ENCODE data around the gene USP12.

Gene USP12

DNA sequence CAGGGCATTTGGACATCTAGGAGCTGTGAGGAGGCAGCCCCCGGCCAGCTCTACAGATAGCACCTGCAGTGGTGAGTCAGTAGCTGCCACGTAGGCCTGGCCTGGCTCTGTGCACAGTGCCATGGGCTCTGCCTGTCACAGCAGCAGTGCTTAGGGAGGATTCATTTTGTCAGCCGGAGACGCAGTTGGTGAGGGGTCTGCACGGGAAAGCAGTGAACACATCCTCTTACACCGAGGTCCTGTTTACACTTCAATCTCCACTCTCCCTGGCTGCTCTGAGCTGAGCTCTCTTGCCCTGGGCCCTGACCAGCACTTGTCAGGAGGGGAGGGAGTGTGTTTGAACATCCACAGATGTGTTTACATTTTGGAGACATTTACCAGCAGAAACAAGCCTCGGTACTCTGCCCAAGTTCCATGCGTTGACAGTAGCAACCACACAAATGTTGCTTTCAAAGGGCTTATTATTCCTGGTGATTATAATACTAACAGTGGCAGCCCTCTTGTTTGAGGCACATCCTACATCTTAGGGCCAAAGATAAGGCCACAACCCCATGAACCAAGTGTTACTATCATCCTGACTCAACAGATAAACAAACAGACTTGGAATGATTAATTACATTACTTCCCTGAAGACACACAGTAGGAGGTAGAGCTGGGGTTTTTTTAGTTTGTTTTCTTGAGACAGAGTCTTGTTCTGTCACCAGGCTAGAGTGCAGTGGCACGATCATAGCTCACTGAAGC lies 148.9 kb downstream of the USP12 start:
- FAIRE-seq (no peak), DNase-seq (ENCODE audit: insufficient read length) (no peak)
- no peak for TF ChIP-seq POLR2A (IDR thresholded peaks at IDR 0.05; ENCODE audit: low read depth, low read length)
- no peak for TF ChIP-seq TAF1 (IDR thresholded peaks at IDR 0.05; ENCODE audit: borderline replicate concordance, low read depth, low read length)
- no peak for TF ChIP-seq POLR2AphosphoS5 (IDR thresholded peaks at IDR 0.05; ENCODE audit: low read depth, low read length)

- TF ChIP-seq TAF1 (IDR thresholded peaks at IDR 0.05; ENCODE audit: borderline replicate concordance, low read depth, low read length) = no peak
- TF ChIP-seq POLR2A (IDR thresholded peaks at IDR 0.05; ENCODE audit: low read depth, low read length) = no peak
- TF ChIP-seq POLR2AphosphoS5 (IDR thresholded peaks at IDR 0.05; ENCODE audit: low read depth, low read length) = no peak
- FAIRE-seq (no peak), DNase-seq (ENCODE audit: insufficient read length) (no peak)
These were observed 151.2 kb downstream of the USP12 start for GRCh38 chr13:27020415-27020814.

DNA sequence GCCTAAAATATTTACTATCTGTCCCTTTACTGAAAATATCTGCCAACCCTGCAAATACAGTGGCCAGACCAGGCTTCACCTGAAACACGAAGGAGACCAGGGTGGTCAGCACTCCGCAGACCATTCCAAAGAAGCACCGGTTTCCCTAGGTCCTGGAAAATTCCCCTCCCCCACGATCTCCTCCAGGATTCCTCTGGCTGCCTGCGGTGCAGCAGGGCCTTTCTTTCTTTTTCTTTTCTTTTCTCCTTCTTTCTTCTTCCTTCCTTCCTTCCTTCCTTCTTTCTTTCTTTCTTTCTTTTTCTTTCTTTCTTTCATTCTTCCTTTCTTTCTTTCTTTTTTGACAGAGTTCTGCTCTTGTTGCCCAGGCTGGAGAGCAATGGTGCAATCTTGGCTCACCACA lies 152.7 kb downstream of the USP12 start:
- no peak for TF ChIP-seq POLR2AphosphoS5 (IDR thresholded peaks at IDR 0.05; ENCODE audit: low read depth, low read length)
- TF ChIP-seq TAF1 (IDR thresholded peaks at IDR 0.05; ENCODE audit: borderline replicate concordance, low read depth, low read length) = no peak
- no peak for TF ChIP-seq POLR2A (IDR thresholded peaks at IDR 0.05; ENCODE audit: low read depth, low read length)
- FAIRE-seq = no peak

DNA sequence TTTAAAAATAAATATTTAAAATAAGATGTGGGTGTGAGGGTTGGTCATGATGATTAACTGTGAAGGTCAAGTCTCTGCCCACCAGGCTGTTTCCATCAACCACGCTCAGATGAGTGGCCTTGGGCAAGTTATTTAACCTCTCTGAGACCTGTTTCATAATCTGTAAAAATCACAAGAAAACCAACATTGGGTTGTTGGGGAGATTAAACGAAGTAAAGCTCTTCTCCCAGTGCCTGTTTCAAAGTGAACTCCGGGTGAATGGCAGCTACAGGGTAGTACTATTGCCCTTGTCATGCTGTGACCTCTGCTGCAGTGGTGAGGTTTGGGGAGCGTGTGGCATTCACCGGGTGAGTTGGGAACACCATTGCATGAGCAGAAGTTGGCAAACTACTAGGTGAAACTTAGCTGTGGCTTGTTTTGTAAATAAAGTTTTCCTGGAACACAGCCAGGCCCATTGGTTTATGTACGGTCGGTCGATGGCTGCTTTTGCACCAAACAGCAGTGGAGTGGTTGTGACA lies 153.2 kb downstream of the USP12 start:
- no peak for DNase-seq (ENCODE audit: insufficient read length)
- TF ChIP-seq POLR2A (IDR thresholded peaks at IDR 0.05; ENCODE audit: low read depth, low read length) (no peak), POLR2AphosphoS5 (IDR thresholded peaks at IDR 0.05; ENCODE audit: low read depth, low read length) (no peak), TAF1 (IDR thresholded peaks at IDR 0.05; ENCODE audit: borderline replicate concordance, low read depth, low read length) (no peak)
- peak; percentile 44 for FAIRE-seq

More for the DNA sequence above, 152.7 kb downstream of the USP12 start:
- no peak for DNase-seq (ENCODE audit: insufficient read length)

DNA sequence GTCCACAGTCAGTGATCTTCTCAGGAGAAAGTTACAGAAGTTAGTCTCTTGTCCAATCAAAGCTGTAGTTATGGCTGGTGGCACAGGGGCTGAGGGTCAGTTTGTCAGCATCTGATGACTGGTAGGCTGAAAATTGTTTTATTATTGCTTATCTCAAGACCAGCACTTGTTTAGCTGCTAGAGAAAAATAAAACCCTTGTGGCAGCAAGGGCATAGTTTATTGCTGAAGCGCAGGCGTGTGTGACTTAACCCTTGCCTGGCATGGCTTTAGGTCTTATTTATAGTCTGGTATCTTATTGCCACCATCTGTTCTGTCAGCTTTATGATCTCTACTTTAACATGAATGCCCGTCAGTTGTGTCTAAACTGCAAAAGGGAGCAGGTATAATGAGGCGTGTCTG lies 154.7 kb downstream of the USP12 start:
- TF ChIP-seq POLR2AphosphoS5 (IDR thresholded peaks at IDR 0.05; ENCODE audit: low read depth, low read length) (no peak), POLR2A (IDR thresholded peaks at IDR 0.05; ENCODE audit: low read depth, low read length) (no peak), TAF1 (IDR thresholded peaks at IDR 0.05; ENCODE audit: borderline replicate concordance, low read depth, low read length) (no peak)
- FAIRE-seq (no peak), DNase-seq (ENCODE audit: insufficient read length) (no peak)
